Measurements from ENCODE around the gene ERVFRD-1. TPM values are rescaled to one million over a fixed set of nuclear protein-coding genes. Genes with fewer than 3 reads are reported as not detected.
"Not testable (repeated sequence)": the region's sequence is repeated elsewhere in the genome, so short reads cannot be mapped to it uniquely, and the experiment has no call there.

ERVFRD-1 gene
- total RNA-seq, 4 donors from 2014 or later = 0.42 TPM; not detected in 3

DNA sequence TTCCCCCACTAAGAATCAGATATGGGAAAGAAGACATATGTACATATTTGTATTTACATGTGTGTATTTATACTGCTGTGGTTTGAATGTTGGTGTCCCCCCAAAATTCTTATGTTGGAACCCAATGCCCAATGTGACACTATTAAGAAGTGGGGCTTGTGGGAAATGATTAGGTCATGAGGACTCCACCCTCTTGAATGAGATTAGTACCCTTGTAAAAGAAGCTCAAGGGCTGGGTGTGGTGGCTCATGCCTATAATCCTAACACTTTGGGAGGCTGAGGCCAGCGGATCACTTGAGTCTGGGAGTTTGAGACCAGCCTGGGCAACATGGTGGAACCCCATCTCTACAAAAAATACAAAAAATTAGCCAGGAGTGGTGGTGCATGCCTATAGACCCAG is 21.8 kb downstream of the ERVFRD-1 start:
- DNase-seq (ENCODE audit: low spot score in 2 of 2) = no peak
- TF ChIP-seq POLR2A (IDR thresholded peaks at IDR 0.05) = no peak
- TF ChIP-seq, protein P1, sequence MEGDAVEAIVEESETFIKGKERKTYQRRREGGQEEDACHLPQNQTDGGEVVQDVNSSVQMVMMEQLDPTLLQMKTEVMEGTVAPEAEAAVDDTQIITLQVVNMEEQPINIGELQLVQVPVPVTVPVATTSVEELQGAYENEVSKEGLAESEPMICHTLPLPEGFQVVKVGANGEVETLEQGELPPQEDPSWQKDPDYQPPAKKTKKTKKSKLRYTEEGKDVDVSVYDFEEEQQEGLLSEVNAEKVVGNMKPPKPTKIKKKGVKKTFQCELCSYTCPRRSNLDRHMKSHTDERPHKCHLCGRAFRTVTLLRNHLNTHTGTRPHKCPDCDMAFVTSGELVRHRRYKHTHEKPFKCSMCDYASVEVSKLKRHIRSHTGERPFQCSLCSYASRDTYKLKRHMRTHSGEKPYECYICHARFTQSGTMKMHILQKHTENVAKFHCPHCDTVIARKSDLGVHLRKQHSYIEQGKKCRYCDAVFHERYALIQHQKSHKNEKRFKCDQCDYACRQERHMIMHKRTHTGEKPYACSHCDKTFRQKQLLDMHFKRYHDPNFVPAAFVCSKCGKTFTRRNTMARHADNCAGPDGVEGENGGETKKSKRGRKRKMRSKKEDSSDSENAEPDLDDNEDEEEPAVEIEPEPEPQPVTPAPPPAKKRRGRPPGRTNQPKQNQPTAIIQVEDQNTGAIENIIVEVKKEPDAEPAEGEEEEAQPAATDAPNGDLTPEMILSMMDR (IDR thresholded peaks at IDR 0.05) = no peak
- intact Hi-C loops (cut with DNase I; ENCODE audit: low total_unique reads) = no loop called here
- WGBS, 2 donors = 75 to 78% methylated on average over 1 of the region's 1 CpG
- H3K4me3 ChIP-seq (ENCODE audit: low read depth, poor library complexity, severe bottlenecking) = no peak overlapping the region

DNA sequence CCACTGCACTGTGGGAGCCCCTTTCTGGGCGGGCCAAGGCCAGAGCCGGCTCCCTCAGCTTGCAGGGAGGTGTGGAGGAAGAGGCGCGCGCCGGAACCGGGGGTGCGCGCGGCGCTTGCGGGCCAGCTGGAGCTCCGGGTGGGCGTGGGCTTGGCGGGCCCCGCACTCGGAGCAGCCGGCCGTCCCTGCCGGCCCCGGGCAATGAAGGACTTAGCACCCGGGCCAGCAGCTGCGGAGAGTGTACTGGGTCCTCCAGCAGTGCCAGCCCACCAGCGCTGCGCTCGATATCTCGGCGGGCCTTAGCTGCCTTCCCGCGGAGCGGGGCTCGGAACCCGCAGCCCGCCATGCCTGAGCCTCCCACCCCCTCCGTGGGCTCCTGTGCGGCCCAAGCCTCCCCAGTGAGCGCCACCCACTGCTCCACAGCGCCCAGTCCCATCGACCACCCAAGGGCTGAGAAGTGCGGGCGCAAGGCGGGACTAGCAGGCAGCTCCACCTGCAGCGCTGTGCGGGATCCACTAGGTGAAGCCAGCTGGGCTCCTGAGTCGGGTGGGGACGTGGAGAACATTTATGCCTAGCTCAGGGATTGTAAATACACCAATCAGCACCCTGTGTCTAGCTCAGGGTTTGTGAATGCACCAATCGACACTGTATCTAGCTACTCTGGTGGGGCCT is 24.2 kb downstream of the ERVFRD-1 start:
- H3K4me3 ChIP-seq (ENCODE audit: low read depth, poor library complexity, severe bottlenecking); DNase-seq (ENCODE audit: low spot score in 2 of 2); intact Hi-C loops (cut with DNase I; ENCODE audit: low total_unique reads): not testable (repeated sequence)
- WGBS, 2 donors = 79 to 94% methylated on average over 12 to 46 of the region's 47 CpGs

DNA sequence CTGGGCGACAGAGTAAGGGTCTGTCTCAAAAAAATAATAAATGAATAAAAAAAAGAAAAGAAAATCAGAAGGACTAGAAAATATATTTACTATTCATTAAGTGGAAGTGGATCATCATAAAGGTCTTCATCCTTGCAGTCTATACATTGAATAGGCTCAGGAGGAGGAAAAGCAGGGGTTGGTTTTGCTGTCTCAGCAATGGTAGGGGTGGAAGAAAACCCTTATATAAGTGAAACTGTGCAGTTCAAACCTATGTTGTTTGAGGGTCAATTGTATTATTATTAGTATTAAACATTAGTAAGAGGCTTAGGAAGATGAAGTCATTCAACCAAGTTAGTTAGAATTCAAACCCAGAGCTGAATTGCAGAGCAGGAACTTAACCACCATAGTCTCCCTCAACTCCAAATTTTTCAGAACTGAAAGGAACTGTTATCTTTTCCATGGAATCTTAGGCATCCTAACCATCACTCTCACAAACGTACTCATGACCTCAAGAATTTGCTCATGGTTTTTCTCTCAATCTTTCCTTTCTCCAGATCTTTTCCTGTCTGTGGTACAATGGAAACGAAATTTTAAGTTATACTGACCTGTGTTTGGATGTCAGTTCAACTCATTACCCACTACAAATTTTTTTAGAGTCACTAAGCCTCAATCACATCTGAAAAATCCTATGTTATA is 25.6 kb downstream of the ERVFRD-1 start:
- no peak for DNase-seq (ENCODE audit: low spot score in 2 of 2)
- no peak overlapping the region for H3K4me3 ChIP-seq (ENCODE audit: low read depth, poor library complexity, severe bottlenecking)
- intact Hi-C loops (cut with DNase I; ENCODE audit: low total_unique reads) = no loop called here
- TF ChIP-seq, protein P1 (IDR thresholded peaks at IDR 0.05) = no peak
- no peak for TF ChIP-seq POLR2A (IDR thresholded peaks at IDR 0.05)
- WGBS, 2 donors = 59 to 72% methylated on average over 3 of the region's 3 CpGs

DNA sequence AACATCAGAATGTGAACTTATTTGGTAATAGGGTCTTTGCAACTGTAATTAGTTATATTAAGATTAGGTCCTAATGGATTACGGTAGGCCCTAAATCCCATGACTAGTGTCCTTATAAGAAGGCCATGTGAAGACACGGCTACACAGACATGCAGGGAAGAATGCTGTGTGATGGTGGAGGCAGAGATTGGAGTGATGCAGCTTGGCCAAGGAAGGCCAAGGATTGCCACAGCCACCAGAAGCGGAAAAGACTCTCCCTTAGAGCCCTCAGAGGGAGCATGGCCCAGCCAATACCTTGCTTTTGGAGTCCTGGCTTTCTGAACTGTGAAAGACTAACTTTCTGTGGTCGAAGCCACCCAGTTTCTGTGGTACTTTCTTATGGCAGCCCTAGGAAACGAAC is 27.6 kb downstream of the ERVFRD-1 start:
- DNase-seq (ENCODE audit: low spot score in 2 of 2) = no peak
- intact Hi-C loops (cut with DNase I; ENCODE audit: low total_unique reads) = no loop called here
- no peak overlapping the region for H3K4me3 ChIP-seq (ENCODE audit: low read depth, poor library complexity, severe bottlenecking)
- TF ChIP-seq, protein P1 (IDR thresholded peaks at IDR 0.05) = no peak
- no peak for TF ChIP-seq POLR2A (IDR thresholded peaks at IDR 0.05)
- WGBS, 2 donors = 95 to 99% methylated on average over 5 of the region's 5 CpGs

DNA sequence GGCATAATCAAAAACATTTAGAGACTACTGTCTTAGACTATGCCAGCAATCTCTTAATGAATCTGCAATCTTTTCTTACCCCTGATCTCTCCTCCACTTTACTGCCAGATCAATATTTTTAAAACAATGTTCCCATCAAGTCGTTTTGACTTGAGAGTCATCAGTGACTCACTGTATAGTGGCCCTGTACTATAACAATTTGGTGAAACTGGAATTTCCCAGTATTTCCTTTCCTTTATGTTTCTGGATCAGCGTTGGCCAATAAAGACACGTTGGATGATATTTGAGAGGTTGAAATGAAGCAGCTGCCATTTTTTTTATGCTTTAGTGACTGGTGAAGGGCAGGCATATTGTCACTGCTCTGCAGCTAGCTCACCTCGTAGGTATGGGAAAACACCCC is 28.0 kb downstream of the ERVFRD-1 start:
- DNase-seq (ENCODE audit: low spot score in 2 of 2) = no peak
- WGBS, 2 donors = 75 to 77% methylated on average over 4 of the region's 4 CpGs
- intact Hi-C loops (cut with DNase I; ENCODE audit: low total_unique reads) = no loop called here
- no peak overlapping the region for H3K4me3 ChIP-seq (ENCODE audit: low read depth, poor library complexity, severe bottlenecking)
- TF ChIP-seq POLR2A (IDR thresholded peaks at IDR 0.05) = no peak
- TF ChIP-seq, protein P1 (IDR thresholded peaks at IDR 0.05) = no peak

DNA sequence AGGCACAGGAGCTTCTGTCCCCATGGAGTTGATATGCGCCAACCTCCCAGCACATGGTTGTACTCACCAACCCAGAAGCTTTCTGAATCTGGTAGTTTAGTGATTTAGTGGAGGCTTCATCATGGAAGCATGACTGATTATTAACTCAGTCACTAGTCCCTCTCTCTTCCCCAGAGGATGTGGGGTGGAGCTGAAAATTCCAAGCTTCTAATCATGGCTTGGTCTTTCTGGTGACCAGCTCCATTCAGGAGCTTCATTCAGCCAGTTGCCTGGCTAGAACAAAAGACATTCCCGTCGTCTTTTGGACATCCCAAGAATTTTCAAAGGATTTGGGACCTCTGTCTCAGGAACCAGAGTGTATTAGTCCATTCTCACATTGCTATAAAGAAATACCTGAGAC is 31.2 kb downstream of the ERVFRD-1 start:
- TF ChIP-seq, protein P1 (IDR thresholded peaks at IDR 0.05) = no peak
- H3K4me3 ChIP-seq (ENCODE audit: low read depth, poor library complexity, severe bottlenecking) = no peak overlapping the region
- 60 to 72% methylated on average over 3 of the region's 3 CpGs for WGBS, 2 donors
- intact Hi-C loops (cut with DNase I; ENCODE audit: low total_unique reads) = no loop called here
- DNase-seq (ENCODE audit: low spot score in 2 of 2) = no peak
